Measurements from ENCODE around the gene GAB3.

Gene GAB3

DNA sequence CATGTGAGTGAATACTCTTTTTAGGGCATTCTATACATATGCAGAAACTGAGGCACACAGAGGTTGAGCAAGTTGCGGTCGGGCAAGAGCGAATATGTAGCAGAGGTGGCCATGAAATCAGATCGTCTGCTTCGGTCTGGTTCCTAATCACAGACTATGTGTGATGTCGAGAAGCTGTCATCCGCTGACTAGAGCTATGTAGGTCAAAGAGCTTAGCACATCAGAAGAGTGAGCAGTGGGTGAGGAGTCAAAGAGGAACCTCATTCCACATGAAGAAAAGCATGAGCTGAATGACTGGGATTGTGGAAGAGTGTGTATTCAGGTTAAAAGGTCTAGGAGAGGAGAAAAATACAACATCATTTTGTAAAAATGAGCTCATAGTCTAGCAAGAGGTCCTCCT, 19.0 kb downstream of the GAB3 start:
- ATAC-seq, result no peak
- TF ChIP-seq, protein P1, sequence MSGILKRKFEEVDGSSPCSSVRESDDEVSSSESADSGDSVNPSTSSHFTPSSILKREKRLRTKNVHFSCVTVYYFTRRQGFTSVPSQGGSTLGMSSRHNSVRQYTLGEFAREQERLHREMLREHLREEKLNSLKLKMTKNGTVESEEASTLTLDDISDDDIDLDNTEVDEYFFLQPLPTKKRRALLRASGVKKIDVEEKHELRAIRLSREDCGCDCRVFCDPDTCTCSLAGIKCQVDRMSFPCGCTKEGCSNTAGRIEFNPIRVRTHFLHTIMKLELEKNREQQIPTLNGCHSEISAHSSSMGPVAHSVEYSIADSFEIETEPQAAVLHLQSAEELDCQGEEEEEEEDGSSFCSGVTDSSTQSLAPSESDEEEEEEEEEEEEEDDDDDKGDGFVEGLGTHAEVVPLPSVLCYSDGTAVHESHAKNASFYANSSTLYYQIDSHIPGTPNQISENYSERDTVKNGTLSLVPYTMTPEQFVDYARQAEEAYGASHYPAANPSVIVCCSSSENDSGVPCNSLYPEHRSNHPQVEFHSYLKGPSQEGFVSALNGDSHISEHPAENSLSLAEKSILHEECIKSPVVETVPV (CRISPR knock-in tag; IDR thresholded peaks at IDR 0.05), result no peak
- TF ChIP-seq OSR1 (CRISPR knock-in tag; IDR thresholded peaks at IDR 0.05), result no peak
- no peak for TF ChIP-seq ARNTL (CRISPR knock-in tag; IDR thresholded peaks at IDR 0.05; ENCODE audit: borderline replicate concordance, low read depth)
- no peak for TF ChIP-seq SNAI2 (CRISPR knock-in tag; IDR thresholded peaks at IDR 0.05)
- no peak for TF ChIP-seq ISL1 (CRISPR knock-in tag; IDR thresholded peaks at IDR 0.05)
- TF ChIP-seq, protein P2, sequence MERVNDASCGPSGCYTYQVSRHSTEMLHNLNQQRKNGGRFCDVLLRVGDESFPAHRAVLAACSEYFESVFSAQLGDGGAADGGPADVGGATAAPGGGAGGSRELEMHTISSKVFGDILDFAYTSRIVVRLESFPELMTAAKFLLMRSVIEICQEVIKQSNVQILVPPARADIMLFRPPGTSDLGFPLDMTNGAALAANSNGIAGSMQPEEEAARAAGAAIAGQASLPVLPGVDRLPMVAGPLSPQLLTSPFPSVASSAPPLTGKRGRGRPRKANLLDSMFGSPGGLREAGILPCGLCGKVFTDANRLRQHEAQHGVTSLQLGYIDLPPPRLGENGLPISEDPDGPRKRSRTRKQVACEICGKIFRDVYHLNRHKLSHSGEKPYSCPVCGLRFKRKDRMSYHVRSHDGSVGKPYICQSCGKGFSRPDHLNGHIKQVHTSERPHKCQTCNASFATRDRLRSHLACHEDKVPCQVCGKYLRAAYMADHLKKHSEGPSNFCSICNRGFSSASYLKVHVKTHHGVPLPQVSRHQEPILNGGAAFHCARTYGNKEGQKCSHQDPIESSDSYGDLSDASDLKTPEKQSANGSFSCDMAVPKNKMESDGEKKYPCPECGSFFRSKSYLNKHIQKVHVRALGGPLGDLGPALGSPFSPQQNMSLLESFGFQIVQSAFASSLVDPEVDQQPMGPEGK (CRISPR knock-in tag; IDR thresholded peaks at IDR 0.05; ENCODE audit: borderline replicate concordance), result no peak
- no peak for TF ChIP-seq ZFP30 (CRISPR knock-in tag; IDR thresholded peaks at IDR 0.05)
- TF ChIP-seq BACH2 (CRISPR knock-in tag; IDR thresholded peaks at IDR 0.05; ENCODE audit: borderline replicate concordance), result no peak
- TF ChIP-seq, protein P3, sequence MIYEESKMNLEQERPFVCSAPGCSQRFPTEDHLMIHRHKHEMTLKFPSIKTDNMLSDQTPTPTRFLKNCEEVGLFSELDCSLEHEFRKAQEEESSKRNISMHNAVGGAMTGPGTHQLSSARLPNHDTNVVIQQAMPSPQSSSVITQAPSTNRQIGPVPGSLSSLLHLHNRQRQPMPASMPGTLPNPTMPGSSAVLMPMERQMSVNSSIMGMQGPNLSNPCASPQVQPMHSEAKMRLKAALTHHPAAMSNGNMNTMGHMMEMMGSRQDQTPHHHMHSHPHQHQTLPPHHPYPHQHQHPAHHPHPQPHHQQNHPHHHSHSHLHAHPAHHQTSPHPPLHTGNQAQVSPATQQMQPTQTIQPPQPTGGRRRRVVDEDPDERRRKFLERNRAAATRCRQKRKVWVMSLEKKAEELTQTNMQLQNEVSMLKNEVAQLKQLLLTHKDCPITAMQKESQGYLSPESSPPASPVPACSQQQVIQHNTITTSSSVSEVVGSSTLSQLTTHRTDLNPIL (CRISPR knock-in tag; IDR thresholded peaks at IDR 0.05; ENCODE audit: low read depth), result no peak
- TF ChIP-seq ZFP3 (CRISPR knock-in tag; IDR thresholded peaks at IDR 0.05), result no peak
- TF ChIP-seq CSDC2 (CRISPR knock-in tag; IDR thresholded peaks at IDR 0.05), result no peak
- TF ChIP-seq ZNF70 (CRISPR knock-in tag; IDR thresholded peaks at IDR 0.05), result no peak
- TF ChIP-seq, protein P4, sequence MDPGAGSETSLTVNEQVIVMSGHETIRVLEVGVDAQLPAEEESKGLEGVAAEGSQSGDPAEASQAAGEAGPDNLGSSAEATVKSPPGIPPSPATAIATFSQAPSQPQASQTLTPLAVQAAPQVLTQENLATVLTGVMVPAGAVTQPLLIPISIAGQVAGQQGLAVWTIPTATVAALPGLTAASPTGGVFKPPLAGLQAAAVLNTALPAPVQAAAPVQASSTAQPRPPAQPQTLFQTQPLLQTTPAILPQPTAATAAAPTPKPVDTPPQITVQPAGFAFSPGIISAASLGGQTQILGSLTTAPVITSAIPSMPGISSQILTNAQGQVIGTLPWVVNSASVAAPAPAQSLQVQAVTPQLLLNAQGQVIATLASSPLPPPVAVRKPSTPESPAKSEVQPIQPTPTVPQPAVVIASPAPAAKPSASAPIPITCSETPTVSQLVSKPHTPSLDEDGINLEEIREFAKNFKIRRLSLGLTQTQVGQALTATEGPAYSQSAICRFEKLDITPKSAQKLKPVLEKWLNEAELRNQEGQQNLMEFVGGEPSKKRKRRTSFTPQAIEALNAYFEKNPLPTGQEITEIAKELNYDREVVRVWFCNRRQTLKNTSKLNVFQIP (CRISPR knock-in tag; IDR thresholded peaks at IDR 0.05; ENCODE audit: borderline replicate concordance, low read depth), result no peak
- TF ChIP-seq TOX (CRISPR knock-in tag; IDR thresholded peaks at IDR 0.05; ENCODE audit: borderline replicate concordance), result no peak
- no peak for TF ChIP-seq GLIS3 (CRISPR knock-in tag; IDR thresholded peaks at IDR 0.05)

DNA sequence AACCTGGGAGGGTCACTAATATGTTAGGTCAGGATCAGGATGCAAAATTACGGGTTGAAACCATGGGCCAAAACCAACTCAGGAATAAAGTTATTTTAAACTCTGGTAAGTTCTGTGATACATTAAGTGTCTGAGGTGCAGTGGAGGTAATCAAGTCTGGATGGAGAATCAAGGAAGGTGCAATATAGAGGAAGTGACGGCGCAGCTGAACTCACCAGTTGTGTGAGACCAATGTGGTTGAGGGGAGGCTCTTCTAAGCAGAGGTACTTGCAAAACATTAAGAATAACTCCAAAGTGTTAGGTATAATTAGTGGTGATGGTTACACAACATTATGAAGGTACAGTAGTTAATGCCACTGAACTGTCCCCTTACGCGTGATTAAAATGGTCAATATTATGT, 19.7 kb downstream of the GAB3 start:
- no peak for TF ChIP-seq TOX (CRISPR knock-in tag; IDR thresholded peaks at IDR 0.05; ENCODE audit: borderline replicate concordance)
- no peak for TF ChIP-seq RARB (CRISPR knock-in tag; IDR thresholded peaks at IDR 0.05)
- no peak for TF ChIP-seq ISL1 (CRISPR knock-in tag; IDR thresholded peaks at IDR 0.05)
- no peak for TF ChIP-seq OSR1 (CRISPR knock-in tag; IDR thresholded peaks at IDR 0.05)
- TF ChIP-seq, protein P2 (CRISPR knock-in tag; IDR thresholded peaks at IDR 0.05; ENCODE audit: borderline replicate concordance), result no peak
- no peak for TF ChIP-seq ARNTL (CRISPR knock-in tag; IDR thresholded peaks at IDR 0.05; ENCODE audit: borderline replicate concordance, low read depth)
- TF ChIP-seq, protein P3 (CRISPR knock-in tag; IDR thresholded peaks at IDR 0.05; ENCODE audit: low read depth), result no peak
- no peak for ATAC-seq

DNA sequence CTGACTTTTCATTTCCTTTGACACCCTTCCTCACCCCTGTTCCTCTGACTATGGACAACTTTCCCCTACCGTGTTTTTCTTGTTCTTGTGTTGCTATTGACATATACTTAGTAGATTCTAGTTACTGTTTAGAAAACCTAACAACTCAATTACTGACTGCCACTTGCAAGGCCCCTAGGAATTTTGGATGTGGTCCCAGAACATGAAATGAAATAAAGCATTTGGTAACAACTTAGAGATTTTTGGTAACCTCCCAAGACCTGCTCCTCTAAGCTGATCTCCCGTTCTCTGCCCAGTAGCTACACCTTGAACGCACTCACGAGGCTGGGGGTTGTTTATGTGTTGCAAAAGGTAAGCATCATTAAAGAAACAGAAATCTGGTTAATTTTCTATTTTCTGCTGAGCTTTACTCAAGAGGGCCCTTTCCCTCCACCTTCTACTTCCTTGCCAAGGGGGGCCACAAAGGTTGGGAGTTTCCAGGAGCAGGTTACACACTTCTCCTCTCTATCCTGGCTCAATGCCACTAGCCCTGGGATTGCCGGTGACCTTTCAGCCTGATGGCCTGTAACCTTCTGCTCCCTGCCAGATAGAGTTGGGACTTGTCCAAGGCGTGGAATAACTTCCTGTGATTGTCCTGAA, 20.5 kb downstream of the GAB3 start:
- ATAC-seq, result peak; percentile 54
- TF ChIP-seq, protein P2 (CRISPR knock-in tag; IDR thresholded peaks at IDR 0.05; ENCODE audit: borderline replicate concordance), result no peak
- TF ChIP-seq, protein P1 (CRISPR knock-in tag; IDR thresholded peaks at IDR 0.05), result no peak
- TF ChIP-seq RARB (CRISPR knock-in tag; IDR thresholded peaks at IDR 0.05), result no peak
